KOPT-K1 (cell line): ENCODE measurements around the gene MEI1.

Source experiments
- H3K27ac ChIP-seq: fragments of 200-600 bp; sonication (generic); 2 replicates; pipeline ENCODE4 v1.5.1; 2016; ENCODE audit warnings: antibody characterized with exemption, mild to moderate bottlenecking, low read depth, low read length; ENCODE audit not compliant: poor library complexity, severe bottlenecking
- H3K36me3 ChIP-seq: fragments of 200-600 bp; sonication (generic); 2 replicates; pipeline ENCODE4 v1.5.1; 2017; ENCODE audit warnings: antibody characterized with exemption, mild to moderate bottlenecking, low read length, moderate library complexity; ENCODE audit not compliant: insufficient read depth
- H3K9me3 ChIP-seq: fragments of 200-600 bp; sonication (generic); 2 replicates; pipeline ENCODE4 v1.5.1; 2017; ENCODE audit warnings: antibody characterized with exemption, low read length, mild to moderate bottlenecking; ENCODE audit not compliant: insufficient read depth, poor library complexity, severe bottlenecking

The MEI1 gene

GRCh38 chr22:41746567-41747400 lies 47.5 kb downstream of the MEI1 start:
- Histone ChIP-seq H3K9me3 (no peaks in the 10 kb centered on the region), H3K27ac (no peak overlapping the region), H3K36me3 (no peaks in the 10 kb centered on the region)

GRCh38 chr22:41752011-41752970 lies 53.0 kb downstream of the MEI1 start:
- Histone ChIP-seq H3K9me3 (no peaks in the 10 kb centered on the region), H3K36me3 (no peaks in the 10 kb centered on the region), H3K27ac (no peak overlapping the region)

- Histone ChIP-seq H3K9me3 (no peaks in the 10 kb centered on the region), H3K27ac (no peak overlapping the region), H3K36me3 (no peaks in the 10 kb centered on the region)
These were observed 54.7 kb downstream of the MEI1 start for GRCh38 chr22:41753984-41754383.

- H3K36me3 ChIP-seq: no peaks in the 10 kb centered on the region
- H3K9me3 ChIP-seq: no peaks in the 10 kb centered on the region
- no peak overlapping the region for H3K27ac ChIP-seq
These were observed 58.2 kb downstream of the MEI1 start for GRCh38 chr22:41757502-41757901.

- Histone ChIP-seq H3K27ac (no peak overlapping the region), H3K9me3 (no peaks in the 10 kb centered on the region), H3K36me3 (no peaks in the 10 kb centered on the region)
These were observed 58.9 kb downstream of the MEI1 start for GRCh38 chr22:41758231-41758630.

- no peaks in the 10 kb centered on the region for H3K9me3 ChIP-seq
- no peaks in the 10 kb centered on the region for H3K36me3 ChIP-seq
- H3K27ac ChIP-seq: no peak overlapping the region
These were observed 63.9 kb downstream of the MEI1 start for GRCh38 chr22:41762980-41763779.

- H3K27ac ChIP-seq: no peak overlapping the region
- H3K36me3 ChIP-seq: no peaks in the 10 kb centered on the region
- no peaks in the 10 kb centered on the region for H3K9me3 ChIP-seq
These were observed 67.2 kb downstream of the MEI1 start for GRCh38 chr22:41766476-41766875.

GRCh38 chr22:41768430-41768829 lies 69.1 kb downstream of the MEI1 start:
- no peak overlapping the region for H3K27ac ChIP-seq
- H3K36me3 ChIP-seq: no peaks in the 10 kb centered on the region
- no peaks in the 10 kb centered on the region for H3K9me3 ChIP-seq

GRCh38 chr22:41770715-41771468 lies 71.6 kb downstream of the MEI1 start:
- Histone ChIP-seq H3K9me3 (no peaks in the 10 kb centered on the region), H3K36me3 (no peaks in the 10 kb centered on the region), H3K27ac (no peak overlapping the region)

GRCh38 chr22:41772198-41772597 lies 72.9 kb downstream of the MEI1 start:
- H3K27ac ChIP-seq: no peak overlapping the region
- no peaks in the 10 kb centered on the region for H3K9me3 ChIP-seq
- H3K36me3 ChIP-seq: no peaks in the 10 kb centered on the region

- Histone ChIP-seq H3K36me3 (no peaks in the 10 kb centered on the region), H3K27ac (no peak overlapping the region), H3K9me3 (no peaks in the 10 kb centered on the region)
These were observed 73.3 kb downstream of the MEI1 start for GRCh38 chr22:41772645-41773044.

GRCh38 chr22:41775338-41775737 lies 76.0 kb downstream of the MEI1 start:
- H3K27ac ChIP-seq: no peak overlapping the region

GRCh38 chr22:41775976-41776375 lies 76.7 kb downstream of the MEI1 start:
- H3K9me3 ChIP-seq: no peaks in the 10 kb centered on the region
- H3K27ac ChIP-seq: no peak overlapping the region
- H3K36me3 ChIP-seq: no peaks in the 10 kb centered on the region

More at GRCh38 chr22:41775338-41775737, 76.0 kb downstream of the MEI1 start:
- Histone ChIP-seq H3K36me3 (no peaks in the 10 kb centered on the region), H3K9me3 (no peaks in the 10 kb centered on the region)

GRCh38 chr22:41776381-41776780 lies 77.1 kb downstream of the MEI1 start:
- Histone ChIP-seq H3K36me3 (no peaks in the 10 kb centered on the region), H3K27ac (no peak overlapping the region), H3K9me3 (no peaks in the 10 kb centered on the region)
